Central memory CD4-positive, alpha-beta T cell (primary cell): Measurements from ENCODE around the gene SPDYE4.

Experiments
- DNase-seq: peaks from one replicate; pipeline ENCODE4 v3.0.0; 2022

Gene SPDYE4

DNA sequence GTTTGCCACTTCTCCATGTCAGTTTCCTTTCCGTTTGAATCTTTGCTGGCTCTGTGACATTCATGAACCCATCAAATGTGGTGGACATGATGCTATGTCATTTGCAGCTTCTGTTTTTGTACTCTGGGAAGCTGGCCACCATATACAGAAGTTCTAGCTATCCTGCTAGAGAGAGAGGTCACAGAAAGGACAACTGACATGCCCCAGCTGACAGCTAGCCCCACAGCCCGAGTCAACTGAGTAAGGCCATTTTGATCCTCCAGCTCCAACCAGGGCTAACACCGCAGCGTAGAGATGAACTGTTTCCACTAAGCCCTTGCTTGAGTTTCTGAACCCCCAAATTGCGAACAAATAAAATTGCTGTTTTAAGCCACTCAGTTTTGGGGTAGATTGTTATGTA is 47.5 kb downstream of the SPDYE4 start:
- DNase-seq: no peak

DNA sequence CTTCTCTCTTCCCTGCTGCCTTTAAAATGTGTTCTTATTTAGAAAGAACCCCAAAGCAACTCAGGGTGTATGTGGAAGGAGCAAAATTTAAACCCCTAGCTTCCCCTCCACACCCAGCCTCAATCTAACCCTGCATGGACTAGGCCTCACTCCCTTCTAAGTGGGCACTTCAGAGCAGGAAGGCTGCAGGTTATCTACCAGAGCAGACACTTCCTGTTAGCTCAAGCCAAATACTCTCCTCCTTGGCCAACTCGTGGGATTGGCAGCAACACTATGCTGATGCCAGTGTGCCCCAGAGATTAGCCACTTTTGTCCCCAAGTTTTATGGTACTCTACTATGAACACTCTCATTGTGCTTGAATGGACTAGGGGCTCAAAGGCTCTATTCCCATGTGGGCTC is 49.3 kb downstream of the SPDYE4 start:
- no peak for DNase-seq

GRCh38 chr17:8708025-8708461 is 50.3 kb downstream of the SPDYE4 start:
- no peak for DNase-seq

DNA sequence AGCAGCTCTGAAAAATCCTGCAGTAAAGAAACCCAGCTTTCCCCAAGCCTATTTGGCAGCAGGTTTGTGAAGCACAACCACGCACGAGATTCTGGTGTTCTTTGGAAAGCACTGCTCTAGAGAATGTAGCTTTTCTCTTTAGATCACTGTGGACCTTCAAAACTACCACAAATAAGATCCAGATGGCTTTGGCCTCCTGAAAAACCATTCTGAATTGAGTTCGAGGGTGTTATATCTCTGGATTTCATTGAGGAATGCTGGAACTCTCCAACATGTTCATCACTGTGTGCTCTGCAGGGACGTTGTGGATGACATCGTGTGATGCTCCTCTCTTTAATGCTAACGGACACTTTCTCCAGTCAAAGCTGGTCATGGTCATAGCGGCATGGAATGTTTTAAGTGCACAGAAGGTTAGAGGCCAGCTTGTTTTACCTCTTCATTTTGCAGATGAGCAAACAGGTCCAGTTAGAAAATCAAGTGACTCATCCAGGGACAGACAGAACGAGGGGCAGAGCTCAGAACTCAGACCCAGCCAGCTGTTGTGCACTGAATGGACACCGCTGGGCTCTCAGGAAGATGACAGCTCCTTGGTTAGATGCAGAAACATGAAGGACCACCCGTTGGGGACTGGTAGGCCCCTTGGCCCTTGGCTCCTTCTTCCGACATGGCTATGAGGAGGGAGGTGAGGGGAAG is 50.9 kb downstream of the SPDYE4 start:
- DNase-seq: no peak

DNA sequence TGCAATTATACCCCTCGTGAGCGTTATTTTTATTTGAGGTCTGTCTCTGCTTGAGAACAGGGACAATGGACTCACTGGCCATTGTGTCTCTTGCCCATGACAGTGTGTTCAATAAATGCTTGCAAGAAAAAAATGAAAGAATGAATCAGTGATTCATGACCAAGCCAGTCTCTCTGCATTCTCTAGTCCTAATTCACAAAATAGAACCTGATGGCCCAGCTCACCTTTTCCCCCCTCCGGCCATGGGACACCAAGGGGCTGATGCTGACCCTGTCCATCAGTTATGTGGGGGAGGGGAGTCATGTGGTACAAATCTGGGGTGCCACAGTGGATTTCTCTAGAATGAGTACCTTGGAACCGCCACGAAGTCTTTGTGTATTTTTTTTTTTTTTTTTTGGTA is 51.9 kb downstream of the SPDYE4 start:
- no peak for DNase-seq

DNA sequence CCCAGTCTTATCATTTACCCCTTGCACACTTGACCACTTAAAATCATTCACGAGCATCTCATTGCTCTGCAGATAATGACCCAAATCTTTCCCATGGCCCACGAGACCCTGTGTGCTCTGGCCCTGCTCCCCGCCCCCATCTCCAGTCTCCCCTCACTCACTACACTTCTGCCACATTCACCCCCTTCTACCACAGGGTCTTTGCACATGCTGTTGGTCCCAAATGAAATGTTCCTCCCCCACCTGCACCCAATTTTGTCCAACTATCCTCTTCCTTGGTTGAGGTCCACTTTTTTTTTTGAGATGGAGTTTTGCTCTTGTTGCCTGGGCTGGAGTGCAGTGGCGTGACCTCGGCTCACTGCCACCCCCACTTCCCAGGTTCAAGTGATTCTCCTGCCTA is 52.9 kb downstream of the SPDYE4 start:
- DNase-seq: no peak

- no peak for DNase-seq
Measured at GRCh38 chr17:8703001-8703400, 55.3 kb downstream of the SPDYE4 start.

DNA sequence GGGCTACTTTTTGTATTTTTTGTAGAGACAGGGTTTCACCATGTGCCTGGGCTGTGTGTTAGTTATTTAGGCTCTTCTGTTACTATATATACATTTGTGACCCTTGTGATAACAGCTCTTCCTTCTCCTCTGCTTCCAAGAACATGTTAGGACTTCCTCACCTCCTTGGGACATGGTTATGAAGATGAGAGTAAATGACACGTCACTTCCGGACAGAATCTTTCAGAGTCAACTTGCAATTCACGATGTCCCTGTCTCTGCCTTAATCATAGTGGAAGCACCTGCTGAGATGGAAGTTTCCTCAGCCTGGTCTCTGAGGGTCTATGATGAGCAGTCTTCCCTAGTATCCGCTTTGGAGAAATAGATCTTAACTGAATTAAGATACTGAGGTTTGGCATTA is 56.6 kb downstream of the SPDYE4 start:
- DNase-seq: no peak

GRCh38 chr17:8701221-8701620 is 57.1 kb downstream of the SPDYE4 start:
- DNase-seq: no peak
